GM12874 (cell line): ENCODE measurements around the gene RRAS2.

Experiments
- CTCF ChIP-seq: IDR thresholded peaks from 2 replicates; pipeline ENCODE4 v1.5.1; 2011; ENCODE audit warnings: low read depth, mild to moderate bottlenecking, control low read depth, low read length, moderate library complexity; ENCODE audit not compliant: insufficient read depth

The RRAS2 gene

GRCh38 chr11:14240221-14240620, 118.8 kb downstream of the RRAS2 start:
- no peak for TF ChIP-seq CTCF

- no peak for TF ChIP-seq CTCF
Measured at GRCh38 chr11:14237444-14237961, 121.5 kb downstream of the RRAS2 start.

GRCh38 chr11:14235701-14236100, 123.3 kb downstream of the RRAS2 start:
- no peak for TF ChIP-seq CTCF

GRCh38 chr11:14234446-14234845, 124.5 kb downstream of the RRAS2 start:
- no peak for TF ChIP-seq CTCF

GRCh38 chr11:14232652-14233051, 126.3 kb downstream of the RRAS2 start:
- TF ChIP-seq CTCF: 0 out of 2 replicates have a peak, but pooled peaks have one; percentile 25

GRCh38 chr11:14230407-14230806, 128.6 kb downstream of the RRAS2 start:
- no peak for TF ChIP-seq CTCF

GRCh38 chr11:14229472-14229871, 129.5 kb downstream of the RRAS2 start:
- no peak for TF ChIP-seq CTCF
